SW480 (cell line): Measurements from ENCODE around the gene NIM1K.
"Not testable (repeated sequence)": the region's sequence is repeated elsewhere in the genome, so short reads cannot be mapped to it uniquely, and the experiment has no call there.

Experiments used
- DNase-seq: peaks from one replicate; pipeline ENCODE4 v3.0.0-alpha.2; 2016; ENCODE audit warnings: low spot score

NIM1K gene

DNA sequence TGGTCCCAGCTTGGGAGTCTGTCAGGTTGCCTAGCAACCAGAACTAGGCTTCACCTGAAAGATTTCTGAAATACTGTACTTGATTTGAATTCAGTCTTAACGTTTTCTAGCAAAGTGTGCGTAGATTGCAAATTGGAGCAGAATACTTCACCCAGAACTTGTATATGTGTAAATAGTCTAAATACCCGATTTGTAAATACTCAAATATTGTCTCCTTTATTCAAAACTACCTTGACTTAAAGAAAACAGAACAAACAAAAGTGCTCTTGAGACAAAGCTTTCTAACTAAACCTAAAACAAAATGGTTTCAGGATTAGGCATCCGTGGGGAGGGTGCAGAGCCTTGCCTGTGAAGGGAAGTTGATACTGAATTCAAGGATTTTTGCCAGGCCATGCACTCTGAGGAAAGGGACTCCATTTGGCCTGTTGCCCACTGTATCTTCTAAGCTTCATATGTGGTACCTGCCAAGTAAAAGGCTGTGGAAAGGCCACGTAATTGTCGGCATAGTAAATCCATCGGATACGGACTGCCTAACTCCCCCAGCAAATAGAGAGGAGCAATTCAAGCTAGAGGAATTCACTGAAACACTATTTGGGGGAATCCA is 121.9 kb downstream of the NIM1K start:
- no peak for DNase-seq

DNA sequence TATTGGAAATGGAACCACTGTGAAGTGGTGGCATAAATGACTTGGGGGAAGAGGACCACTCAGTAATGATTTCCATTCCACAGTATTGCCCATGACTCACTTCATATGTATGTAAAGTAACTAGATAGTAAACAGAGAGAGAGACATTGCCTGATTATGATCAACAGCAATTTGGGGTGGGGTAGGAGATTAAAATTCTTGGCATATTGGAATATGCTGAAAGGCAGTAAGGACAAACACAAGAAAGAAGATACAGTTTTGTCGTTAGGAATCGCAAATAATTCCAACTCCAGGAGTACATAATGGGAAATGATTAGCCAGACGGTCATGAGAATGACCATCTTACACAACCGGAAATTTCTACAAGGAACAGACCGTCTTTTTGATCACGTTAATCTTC is 122.7 kb downstream of the NIM1K start:
- no peak for DNase-seq

DNA sequence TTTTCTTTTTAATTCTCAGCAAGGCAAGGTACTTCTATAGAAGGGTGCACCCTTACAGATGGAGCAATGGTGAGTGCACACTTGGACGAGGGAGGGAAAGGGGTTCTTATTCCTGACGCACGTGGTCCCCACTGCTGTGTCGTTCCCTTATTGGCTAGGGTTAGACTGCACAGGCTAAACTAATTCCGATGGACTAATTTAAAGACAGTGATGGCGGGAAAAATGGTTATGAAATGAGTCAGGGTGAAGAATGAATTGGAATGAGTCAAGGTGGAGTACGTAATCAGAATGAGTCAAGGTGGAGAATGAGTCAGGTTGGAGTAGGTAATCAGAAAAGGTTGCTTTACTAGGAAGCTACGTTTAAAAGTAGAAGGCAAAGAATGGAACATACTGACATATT is 123.2 kb downstream of the NIM1K start:
- peak; percentile 51 for DNase-seq

DNA sequence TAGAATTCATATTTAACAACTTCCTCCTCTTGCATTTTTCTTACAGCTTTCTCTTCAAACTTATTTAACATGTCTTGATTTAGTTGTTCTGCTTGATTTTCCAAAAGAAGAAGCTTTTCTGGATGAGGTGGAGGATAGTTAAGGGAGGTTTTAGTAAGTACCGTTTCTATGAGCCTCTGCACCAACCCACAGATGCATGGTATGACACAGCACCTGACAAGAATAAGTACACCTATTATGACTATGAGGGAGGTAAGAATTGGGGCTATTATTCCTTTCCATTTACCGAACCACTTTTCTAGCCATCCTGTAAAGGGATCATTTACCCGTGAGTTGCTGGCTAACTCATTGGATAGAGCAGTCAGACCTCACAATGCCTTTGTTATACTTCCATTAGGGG is 123.7 kb downstream of the NIM1K start:
- no peak for DNase-seq

DNA sequence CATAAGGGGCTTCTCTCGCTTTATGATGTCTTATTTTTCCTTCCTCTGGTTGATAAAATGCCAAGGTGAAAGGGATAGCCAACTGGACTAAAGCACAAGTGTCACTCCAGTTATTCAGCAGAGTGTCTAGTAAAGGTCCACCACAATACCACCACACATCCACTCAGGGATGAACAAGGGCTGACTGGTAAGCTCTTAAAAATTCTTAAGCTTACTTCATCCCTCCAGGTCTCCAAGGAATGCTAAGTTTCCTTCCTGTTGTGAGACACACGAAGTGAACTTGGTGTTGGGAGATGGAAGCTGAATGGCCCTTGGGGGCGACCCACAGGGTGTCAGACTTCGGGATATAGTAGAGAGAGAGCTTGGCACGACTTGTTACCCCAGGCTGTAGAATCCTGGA is 124.4 kb downstream of the NIM1K start:
- DNase-seq = no peak

- no peak for DNase-seq
These were observed 128.8 kb downstream of the NIM1K start for GRCh38 chr5:43320846-43321245.

GRCh38 chr5:43323488-43323887 is 131.5 kb downstream of the NIM1K start:
- DNase-seq = not testable (repeated sequence)

DNA sequence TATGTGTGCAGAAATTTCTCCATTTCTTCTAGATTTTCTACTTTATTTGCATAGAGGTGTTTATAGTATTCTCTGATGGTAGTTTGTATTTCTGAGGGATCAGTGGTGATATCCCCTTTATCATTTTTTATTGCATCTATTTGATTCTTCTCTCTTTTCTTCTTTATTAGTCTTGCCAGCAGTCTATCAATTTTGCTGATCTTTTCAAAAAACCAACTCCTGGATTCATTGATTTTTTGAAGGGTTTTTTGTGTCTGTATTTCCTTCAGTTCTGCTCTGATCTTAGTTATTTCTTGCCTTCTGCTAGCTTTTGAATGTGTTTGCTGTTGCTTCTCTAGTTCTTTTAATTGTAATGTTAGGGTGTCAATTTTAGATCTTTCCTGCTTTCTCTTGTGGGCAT is 133.6 kb downstream of the NIM1K start:
- not testable (repeated sequence) for DNase-seq
